Stimulated activated CD4-positive, alpha-beta T cell treated with anti-CD3 and anti-CD28 coated beads, Interleukin-15, amount 100 ng/mL, for 24 hours (primary cell): ENCODE data around the gene SPATA31A3.
"Not testable (repeated sequence)": the region's sequence is repeated elsewhere in the genome, so short reads cannot be mapped to it uniquely, and the experiment has no call there.

Experiments used
- DNase-seq: peaks from one replicate; pipeline ENCODE4 v3.0.0-alpha.2; 2020

The SPATA31A3 gene

GRCh38 chr9:66992450-66992849, at the start of gene SPATA31A3:
TSS of gene SPATA31A3 (minus strand) at chr9:66992550. CDS start at chr9:66992521, 29 bp downstream.
- DNase-seq: not testable (repeated sequence)

GRCh38 chr9:66952576-66952975, 39.8 kb downstream of the SPATA31A3 start:
- DNase-seq: not testable (repeated sequence)

GRCh38 chr9:66942400-66943155, 49.8 kb downstream of the SPATA31A3 start:
- not testable (repeated sequence) for DNase-seq

GRCh38 chr9:66939878-66940830, 52.2 kb downstream of the SPATA31A3 start:
- DNase-seq: not testable (repeated sequence)

- not testable (repeated sequence) for DNase-seq
These were observed 54.0 kb downstream of the SPATA31A3 start for GRCh38 chr9:66938322-66938721.

- DNase-seq: not testable (repeated sequence)
These were observed 54.7 kb downstream of the SPATA31A3 start for GRCh38 chr9:66937662-66938061.
